Activated CD8-positive, alpha-beta memory T cell treated with anti-CD3 and anti-CD28 coated beads for 36 hours (primary cell): ENCODE results near the gene MRPL17. TPM values are rescaled to one million over a fixed set of nuclear protein-coding genes. Genes with fewer than 3 reads are reported as not detected.

Experiments
- total RNA-seq, 2 experiments: library from RNA; stranded (reverse); gene quantifications; one replicate each; pipeline ENCODE4 v1.2.3, GENCODE V29; 2021

MRPL17 gene
- total RNA-seq, 2 experiments from 2014 or later, result 132 to 146 TPM

Other genes with a start within 250 kb of the MRPL17 start
- not detected for gene HPX, start 242.4 kb downstream of the MRPL17 start, total RNA-seq
- gene TRIM3, start 209.4 kb downstream of the MRPL17 start, total RNA-seq, result 1 to 10 TPM; 5.4 to 6.6 TPM
- gene ARFIP2, start 202.0 kb downstream of the MRPL17 start, total RNA-seq, result 10 to 100 TPM; 49.2 to 50.7 TPM
- gene TIMM10B, start 201.8 kb downstream of the MRPL17 start, total RNA-seq, result 10 to 100 TPM; 44.2 to 45.8 TPM
- gene DNHD1, start 186.1 kb downstream of the MRPL17 start, total RNA-seq, result 10 to 100 TPM; 11.3 to 12.2 TPM
- 10 to 100 TPM; 44.9 to 48.0 TPM for gene RRP8, start 79.7 kb downstream of the MRPL17 start, total RNA-seq
- 10 to 100 TPM; 74.6 to 83.3 TPM for gene ILK, start 79.6 kb downstream of the MRPL17 start, total RNA-seq
- gene TAF10, start 71.1 kb downstream of the MRPL17 start, total RNA-seq, result 100 to 1,000 TPM; 163 to 176 TPM
- gene TPP1, start 63.9 kb downstream of the MRPL17 start, total RNA-seq, result 10 to 100 TPM; 44.7 to 50.5 TPM
- gene DCHS1, start 27.5 kb downstream of the MRPL17 start, total RNA-seq, result under 1 TPM; 0.40 to 0.53 TPM
- under 1 TPM in 1 of 2 experiments, not detected in 1; 0.06 TPM for gene OR2AG2, start 88.6 kb upstream of the MRPL17 start, total RNA-seq
- not detected for gene OR2AG1, start 99.7 kb upstream of the MRPL17 start, total RNA-seq
- under 1 TPM; 0.06 to 0.13 TPM for gene OR6A2, start 116.3 kb upstream of the MRPL17 start, total RNA-seq
- not detected for gene OR10A5, start 162.3 kb upstream of the MRPL17 start, total RNA-seq
- gene OR10A2, start 179.7 kb upstream of the MRPL17 start, total RNA-seq, result not detected
- not detected for gene OR10A4, start 193.3 kb upstream of the MRPL17 start, total RNA-seq
- gene OR2D2, start 209.2 kb upstream of the MRPL17 start, total RNA-seq, result not detected
- not detected for gene OR2D3, start 237.7 kb upstream of the MRPL17 start, total RNA-seq
- 1 to 10 TPM; 1.5 to 1.7 TPM for gene ZNF215, start 243.1 kb upstream of the MRPL17 start, total RNA-seq